B cell (primary cell): ENCODE results near the gene MAP3K12. TPM values are rescaled to one million over a fixed set of nuclear protein-coding genes. Genes with fewer than 3 reads are reported as not detected.

ENCODE experiments used
- ATAC-seq: fragments of 200-7000 bp; cut with Tn5 transposase; one replicate; pipeline ENCODE4 v1.10.0; 2021; ENCODE audit warnings: low read depth, mild to moderate bottlenecking, moderate number of reproducible peaks, moderate library complexity
- CTCF ChIA-PET: fragments of 350-600 bp; sonication (Branson Sonifier 250); formaldehyde crosslinking; loops from one replicate; lab custom pipeline; 2021; ENCODE audit warnings: antibody characterized with exemption, inconsistent platforms; lab: Charles Lee
- POLR2A ChIA-PET: fragments of 350-600 bp; sonication (Branson Sonifier 250); formaldehyde crosslinking; loops from one replicate; lab custom pipeline; 2021; ENCODE audit warnings: antibody characterized with exemption; lab: Charles Lee
- DNase-seq: peaks from one replicate; pipeline ENCODE4 v3.0.0; 2013
- H2AFZ ChIP-seq: 2 replicates; pipeline ENCODE4 v1.6.1; 2012; ENCODE audit warnings: mild to moderate bottlenecking, low read depth, low read length; ENCODE audit not compliant: insufficient read depth, poor library complexity, severe bottlenecking
- H3K27ac ChIP-seq, 2 donors: 1 replicate in 1 of 2; 2 replicates in 1 of 2; pipeline ENCODE4 v1.5.1; 2012 to 2013; ENCODE audit warnings: low read length in 2 of 2, mild to moderate bottlenecking in 2 of 2, moderate library complexity in 1 of 2
- H3K27me3 ChIP-seq, 4 experiments: fragments of 200-600 bp in 1 of 4; sonication (generic) in 1 of 4; replicated peaks in 1 of 4; 1 replicate in 2 of 4; 2 replicates in 2 of 4; pipeline versions ENCODE4 v1.6.1 to v1.7.0; 2013 to 2016; ENCODE audit warnings: low read length in 3 of 4, mild to moderate bottlenecking in 2 of 4, mixed read lengths in 1 of 4, moderate library complexity in 1 of 4; ENCODE audit not compliant: insufficient read depth in 4 of 4, control insufficient read depth in 3 of 4; ENCODE audit errors: control extremely low read depth in 1 of 4
- H3K36me3 ChIP-seq, 2 experiments: replicated peaks in 1 of 2; 1 replicate in 1 of 2; 2 replicates in 1 of 2; pipeline versions ENCODE4 v1.6.1 to v1.7.1; 2013; ENCODE audit warnings: low read length in 1 of 2; ENCODE audit not compliant: insufficient read depth in 2 of 2, control insufficient read depth in 1 of 2; ENCODE audit errors: control extremely low read depth in 1 of 2, extremely low read depth in 1 of 2
- H3K4me1 ChIP-seq, 2 donors: fragments of 200-600 bp in 1 of 2; sonication (generic) in 1 of 2; 1 replicate in 1 of 2; 2 replicates in 1 of 2; pipeline versions ENCODE4 v1.5.1 to v1.6.1; 2013 to 2017; ENCODE audit warnings: low read length in 2 of 2; ENCODE audit not compliant: control insufficient read depth in 2 of 2, insufficient read depth in 2 of 2
- H3K4me2 ChIP-seq: replicated peaks from 2 replicates; pipeline ENCODE3; 2012; ENCODE audit warnings: mild to moderate bottlenecking, low read depth, low read length; ENCODE audit not compliant: poor library complexity, severe bottlenecking
- H3K4me3 ChIP-seq, 5 experiments: fragments of 200-600 bp in 1 of 5; sonication (generic) in 1 of 5; 1 replicate in 3 of 5; 2 replicates in 2 of 5; pipeline versions ENCODE4 v1.5.1 to v1.7.0; 2011 to 2016; ENCODE audit warnings: low read length in 4 of 5, mild to moderate bottlenecking in 4 of 5, low read depth in 2 of 5, control low read depth in 1 of 5, moderate library complexity in 1 of 5; ENCODE audit not compliant: insufficient read depth in 1 of 5; ENCODE audit errors: control extremely low read depth in 1 of 5, extremely low read depth in 1 of 5
- H3K79me2 ChIP-seq: fragments of 200-600 bp; sonication (generic); one replicate; pipeline ENCODE4 v1.6.0; 2016; ENCODE audit warnings: low read length; ENCODE audit not compliant: control insufficient read depth, insufficient read depth
- H3K9ac ChIP-seq: fragments of 200-600 bp; sonication (generic); 2 replicates; pipeline ENCODE4 v1.6.1; 2017; ENCODE audit warnings: mild to moderate bottlenecking, low read length, moderate library complexity
- H3K9me3 ChIP-seq, 3 donors: one replicate each; pipeline versions ENCODE4 v1.6.1 to v1.7.1; 2013; ENCODE audit warnings: low read length in 2 of 3; ENCODE audit not compliant: control insufficient read depth in 2 of 3, insufficient read depth in 1 of 3; ENCODE audit errors: control extremely low read depth in 1 of 3
- H4K20me1 ChIP-seq: 2 replicates; pipeline ENCODE4 v1.6.0; 2012; ENCODE audit warnings: mild to moderate bottlenecking, low read length; ENCODE audit not compliant: insufficient read depth, control insufficient read depth, poor library complexity, severe bottlenecking
- H3K27ac Mint-ChIP-seq: one replicate; pipeline ENCODE4 v1.8.0; 2021; ENCODE audit warnings: mixed read lengths
- H3K27me3 Mint-ChIP-seq: one replicate; pipeline ENCODE4 v1.8.0; 2021; ENCODE audit warnings: mixed read lengths
- H3K4me1 Mint-ChIP-seq: one replicate; pipeline ENCODE4 v1.8.0; 2021; ENCODE audit warnings: mixed read lengths
- H3K4me3 Mint-ChIP-seq: one replicate; pipeline ENCODE4 v1.8.0; 2021; ENCODE audit warnings: mixed read lengths
- H3K9me3 Mint-ChIP-seq: one replicate; pipeline ENCODE4 v1.8.0; 2022; ENCODE audit warnings: mixed read lengths; ENCODE audit not compliant: insufficient read depth
- EZH2 ChIP-seq: IDR thresholded peaks from 2 replicates; pipeline ENCODE4 v1.6.1; 2012; ENCODE audit warnings: borderline replicate concordance, low read depth, mild to moderate bottlenecking, moderate library complexity, low read length; ENCODE audit not compliant: insufficient read depth, poor library complexity, severe bottlenecking
- WGBS: methylation state at CpG from one replicate; pipeline ENCODE4 v1.1.5; 2013; ENCODE audit warnings: missing lambda C conversion rate; ENCODE audit not compliant: insufficient coverage; 5-methylcytosine and 5-hydroxymethylcytosine counted together
- intact Hi-C: fragments of 100-400 bp; cut with micrococcal nuclease; formaldehyde crosslinking; loops from one replicate; pipeline ENCODE4 v1.10.0; 2022
- polyA plus RNA-seq: library from polyadenylated mRNA; depleted of rRNA; stranded (reverse); fragments of >200 nt; gene quantifications from 2 replicates; pipeline ENCODE4 v1.2.3, GENCODE V29; 2012
- total RNA-seq, 2 donors: library from RNA; stranded (reverse); fragments of 120-200 nt in 1 of 2; gene quantifications; 1 replicate in 1 of 2; 2 replicates in 1 of 2; pipeline versions ENCODE4 v1.2.3 to v1.2.4, GENCODE V29; 2013 to 2022
- TF ChIP-seq, protein P1 (sequence below): fragments of 200-600 bp; IDR thresholded peaks from one replicate; pipeline ENCODE4 v1.8.0; 2022; ENCODE audit warnings: antibody characterized with exemption, mild to moderate bottlenecking

The MAP3K12 gene
- total and polyA plus RNA-seq, 2 donors (not counting 1 experiment from before 2014, with no cell fraction given), result 15.0 to 17.0 TPM

DNA sequence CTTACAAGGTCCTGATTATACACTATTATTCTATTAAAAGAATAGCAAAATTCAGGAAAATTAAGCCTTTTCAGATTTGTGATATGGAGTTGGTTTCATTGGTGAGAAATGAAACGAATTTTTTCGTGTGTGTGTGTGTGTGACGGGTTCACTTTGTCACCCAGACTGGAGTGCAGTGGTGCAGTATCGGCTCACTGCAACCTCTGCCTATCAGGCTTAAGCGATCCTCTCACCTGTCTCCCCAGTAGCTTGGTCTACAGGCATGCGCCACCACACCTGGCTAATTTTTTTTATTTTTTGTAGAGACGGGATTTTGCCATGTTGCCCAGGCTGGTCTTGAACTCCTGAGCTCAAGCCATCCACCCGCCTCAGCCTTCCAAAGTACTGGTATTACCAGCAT lies 37.7 kb downstream of the MAP3K12 start:
- ChIA-PET POLR2A (no interaction called here), CTCF (no interaction called here)
- TF ChIP-seq, protein P1, sequence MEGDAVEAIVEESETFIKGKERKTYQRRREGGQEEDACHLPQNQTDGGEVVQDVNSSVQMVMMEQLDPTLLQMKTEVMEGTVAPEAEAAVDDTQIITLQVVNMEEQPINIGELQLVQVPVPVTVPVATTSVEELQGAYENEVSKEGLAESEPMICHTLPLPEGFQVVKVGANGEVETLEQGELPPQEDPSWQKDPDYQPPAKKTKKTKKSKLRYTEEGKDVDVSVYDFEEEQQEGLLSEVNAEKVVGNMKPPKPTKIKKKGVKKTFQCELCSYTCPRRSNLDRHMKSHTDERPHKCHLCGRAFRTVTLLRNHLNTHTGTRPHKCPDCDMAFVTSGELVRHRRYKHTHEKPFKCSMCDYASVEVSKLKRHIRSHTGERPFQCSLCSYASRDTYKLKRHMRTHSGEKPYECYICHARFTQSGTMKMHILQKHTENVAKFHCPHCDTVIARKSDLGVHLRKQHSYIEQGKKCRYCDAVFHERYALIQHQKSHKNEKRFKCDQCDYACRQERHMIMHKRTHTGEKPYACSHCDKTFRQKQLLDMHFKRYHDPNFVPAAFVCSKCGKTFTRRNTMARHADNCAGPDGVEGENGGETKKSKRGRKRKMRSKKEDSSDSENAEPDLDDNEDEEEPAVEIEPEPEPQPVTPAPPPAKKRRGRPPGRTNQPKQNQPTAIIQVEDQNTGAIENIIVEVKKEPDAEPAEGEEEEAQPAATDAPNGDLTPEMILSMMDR, result no peak
- TF ChIP-seq EZH2, result no peak
- H3K27me3 Mint-ChIP-seq, result no peaks in the 10 kb centered on the region
- H3K27ac Mint-ChIP-seq, result no peak overlapping the region
- H3K9me3 Mint-ChIP-seq, result no peaks in the 10 kb centered on the region
- H3K27me3 ChIP-seq, result no peaks in the 10 kb centered on the region
- H3K27ac ChIP-seq, result no peak overlapping the region
- WGBS, result 94% methylated on average over 7 of the region's 8 CpGs
- intact Hi-C loops, result no loop called here
- peaks cover 98% of the 10 kb centered on the region for H3K79me2 ChIP-seq
- no peak overlapping the region for H2AFZ ChIP-seq
- H3K4me3 Mint-ChIP-seq, result no peak overlapping the region
- no peak overlapping the region for H3K9ac ChIP-seq
- no peak for DNase-seq
- H4K20me1 ChIP-seq, result peaks cover 99% of the 10 kb centered on the region
- H3K4me3 ChIP-seq, result no peak overlapping the region
- no peak for ATAC-seq
- H3K4me2 ChIP-seq, result no peak overlapping the region
- peaks cover 8% of the 10 kb centered on the region for H3K4me1 Mint-ChIP-seq
- H3K9me3 ChIP-seq, result no peaks in the 10 kb centered on the region
- H3K36me3 ChIP-seq, result peaks cover 4 to 98% of the 10 kb centered on the region in 2 experiments
- H3K4me1 ChIP-seq, result no peaks in the 10 kb centered on the region

- Histone ChIP-seq H3K9me3 (no peaks in the 10 kb centered on the region), H3K27me3 (no peaks in the 10 kb centered on the region), H3K4me1 (no peaks in the 10 kb centered on the region), H2AFZ (no peak overlapping the region), H3K9ac (no peak overlapping the region), H3K36me3 (peaks cover 7 to 97% of the 10 kb centered on the region in 2 experiments), H4K20me1 (peaks cover 99% of the 10 kb centered on the region), H3K4me3 (no peak overlapping the region), H3K4me2 (no peak overlapping the region), H3K27ac (no peak overlapping the region), H3K79me2 (peaks cover 98% of the 10 kb centered on the region)
- ATAC-seq (no peak), DNase-seq (no peak)
- intact Hi-C loops, result no loop called here
- WGBS, result 86% methylated on average over 2 of the region's 3 CpGs
- H3K4me3 Mint-ChIP-seq, result no peak overlapping the region
- CTCF ChIA-PET, result no interaction called here
- POLR2A ChIA-PET, result no interaction called here
- H3K4me1 Mint-ChIP-seq, result peaks cover 8% of the 10 kb centered on the region
- H3K27me3 Mint-ChIP-seq, result no peaks in the 10 kb centered on the region
- no peaks in the 10 kb centered on the region for H3K9me3 Mint-ChIP-seq
- no peak overlapping the region for H3K27ac Mint-ChIP-seq
- TF ChIP-seq EZH2, result no peak
- TF ChIP-seq, protein P1, result no peak
These were observed 38.2 kb downstream of the MAP3K12 start for GRCh38 chr12:53461059-53461458.
